Keratinocyte (primary cell): Measurements from ENCODE around the gene INPP5A. TPM values are rescaled to one million over a fixed set of nuclear protein-coding genes. Genes with fewer than 3 reads are reported as not detected.
"Not testable (repeated sequence)": the region's sequence is repeated elsewhere in the genome, so short reads cannot be mapped to it uniquely, and the experiment has no call there.

Experiments
- DNase-seq: peaks from one replicate; pipeline ENCODE4 v3.0.0-alpha.2; 2011; ENCODE audit warnings: low read depth, missing footprints, low spot score
- FAIRE-seq: peaks from 2 replicates; lab custom pipeline; 2011; peaks lifted over from hg19 to GRCh38; lab: Jason Lieb, UNC
- H2AFZ ChIP-seq: 2 replicates; pipeline ENCODE4 v1.6.0; 2012; ENCODE audit warnings: low read length, control low read depth, inconsistent platforms; ENCODE audit not compliant: control insufficient read depth
- H3K27ac ChIP-seq: 2 replicates; pipeline ENCODE4 v1.5.1; 2011; ENCODE audit warnings: low read length; ENCODE audit not compliant: control insufficient read depth, insufficient read depth
- H3K27me3 ChIP-seq: 3 replicates; pipeline ENCODE4 v1.6.0; 2011; ENCODE audit warnings: low read length; ENCODE audit not compliant: control insufficient read depth, insufficient read depth; ENCODE audit errors: extremely low read depth
- H3K36me3 ChIP-seq, 2 experiments: 2 replicates in 1 of 2; 3 replicates in 1 of 2; pipeline ENCODE4 v1.5.1; 2011; ENCODE audit warnings: low read length in 2 of 2, mild to moderate bottlenecking in 1 of 2; ENCODE audit not compliant: control insufficient read depth in 2 of 2, insufficient read depth in 2 of 2; ENCODE audit errors: extremely low read depth in 1 of 2
- H3K4me1 ChIP-seq: 3 replicates; pipeline ENCODE4 v1.5.1; 2011; ENCODE audit warnings: low read length; ENCODE audit not compliant: control insufficient read depth, insufficient read depth; ENCODE audit errors: extremely low read depth
- H3K4me2 ChIP-seq: 3 replicates; pipeline ENCODE4 v1.6.0; 2011; ENCODE audit warnings: low read depth, low read length; ENCODE audit not compliant: control insufficient read depth, insufficient read depth; ENCODE audit errors: extremely low read depth
- H3K4me3 ChIP-seq, 3 experiments: fragments of 200-600 bp in 1 of 3; sonication (generic) in 1 of 3; 2 replicates in 2 of 3; 3 replicates in 1 of 3; pipeline ENCODE4 v1.5.1; 2011 to 2016; ENCODE audit warnings: low read length in 3 of 3, mild to moderate bottlenecking in 3 of 3, control low read depth in 2 of 3, inconsistent platforms in 1 of 3, low read depth in 1 of 3, mixed read lengths in 1 of 3, mixed run types in 1 of 3, moderate library complexity in 1 of 3; ENCODE audit not compliant: control insufficient read depth in 2 of 3, insufficient read depth in 2 of 3; ENCODE audit errors: extremely low read depth in 1 of 3
- H3K79me2 ChIP-seq: 2 replicates; pipeline ENCODE4 v1.6.0; 2012; ENCODE audit warnings: low read length; ENCODE audit not compliant: control insufficient read depth, insufficient read depth
- H3K9ac ChIP-seq: 3 replicates; pipeline ENCODE4 v1.6.0; 2011; ENCODE audit warnings: low read length; ENCODE audit not compliant: control insufficient read depth, insufficient read depth; ENCODE audit errors: extremely low read depth
- H3K9me1 ChIP-seq: 3 replicates; pipeline ENCODE4 v1.6.0; 2011; ENCODE audit warnings: low read length; ENCODE audit not compliant: control insufficient read depth, insufficient read depth; ENCODE audit errors: extremely low read depth
- H3K9me3 ChIP-seq: 2 replicates; pipeline ENCODE4 v1.5.1; 2012; ENCODE audit warnings: low read depth, low read length; ENCODE audit not compliant: control insufficient read depth
- H4K20me1 ChIP-seq: 3 replicates; pipeline ENCODE4 v1.6.0; 2011; ENCODE audit warnings: low read length; ENCODE audit not compliant: control insufficient read depth, insufficient read depth; ENCODE audit errors: extremely low read depth
- EZH2 ChIP-seq: IDR thresholded peaks from one replicate; pipeline ENCODE4 v1.6.1; 2012; ENCODE audit warnings: inconsistent platforms, mild to moderate bottlenecking, low read length, moderate library complexity
- dilution Hi-C: fragments of 300-500 bp; cut with MboI; formaldehyde crosslinking; loops from one replicate; pipeline ENCODE4 v1.7.0; 2020; ENCODE audit warnings: low sequenced_read_pairs; ENCODE audit not compliant: extremely low pct_ligation_motif_present
- polyA plus RNA-seq, 5 experiments: library from polyadenylated mRNA; depleted of rRNA in 3 of 5; stranded (reverse) in 3 of 5; stranded (forward) in 1 of 5; unstranded in 1 of 5; fragments of >200 nt; gene quantifications; 1 replicate in 1 of 5; 2 replicates in 3 of 5; 3 replicates in 1 of 5; pipeline versions ENCODE4 v1.2.1 to v1.2.3, GENCODE V29; 2011 to 2012; ENCODE audit warnings: missing spikeins in 2 of 5, low read depth in 1 of 5, low replicate concordance in 1 of 5
- TF ChIP-seq, protein P1 (sequence below), 3 experiments: IDR thresholded peaks in 1 of 3; conservative IDR thresholded peaks in 1 of 3; optimal IDR thresholded peaks in 1 of 3; 2 replicates in 2 of 3; 3 replicates in 1 of 3; pipeline versions ENCODE3 to v1.5.1; 2011; ENCODE audit warnings: low read length in 3 of 3, mild to moderate bottlenecking in 3 of 3, moderate library complexity in 2 of 3, control low read depth in 1 of 3, inconsistent platforms in 1 of 3; ENCODE audit not compliant: insufficient read depth in 2 of 3; ENCODE audit errors: extremely low read depth in 1 of 3

Gene INPP5A
- polyA plus RNA-seq, 1 donor (not counting 4 experiments of a cell fraction or from before 2014, with no cell fraction given) = 11.2 TPM

DNA sequence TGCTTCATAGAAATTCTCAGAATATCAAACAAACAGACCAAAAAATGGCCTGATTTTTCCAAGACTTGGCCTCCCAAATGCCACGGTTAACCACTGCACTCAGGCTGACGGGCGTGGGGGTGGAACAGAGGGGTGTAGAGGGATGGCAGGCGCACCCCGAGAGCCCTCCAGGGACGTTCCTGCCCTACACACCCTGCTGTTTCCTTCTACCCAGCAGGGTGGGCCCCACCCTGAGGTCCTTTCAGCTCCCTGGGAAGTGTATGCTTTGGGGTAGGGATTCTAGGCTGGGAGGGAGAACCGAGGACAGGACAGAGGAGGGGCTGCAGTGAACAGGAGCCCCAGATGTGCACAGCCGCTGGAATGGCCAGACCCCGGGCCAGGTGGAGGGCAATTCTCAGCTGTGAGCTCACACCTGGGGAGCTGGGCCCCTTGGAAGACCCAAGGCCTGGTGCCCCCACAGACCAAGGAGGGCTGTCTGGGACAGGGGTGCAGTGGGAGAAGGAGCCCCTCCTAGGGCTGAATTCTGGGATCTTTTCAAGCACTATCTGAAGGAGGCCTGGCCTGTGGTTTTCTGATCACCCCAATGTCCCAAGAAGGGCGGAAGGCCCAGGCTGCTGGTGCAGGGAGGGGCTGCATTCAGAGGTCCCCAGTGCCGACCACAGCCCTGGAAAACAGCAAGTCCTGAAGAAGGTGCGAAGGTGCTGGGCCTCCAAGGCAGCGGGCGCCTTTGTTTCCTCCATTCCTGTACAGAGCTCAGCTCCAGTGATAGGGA, 32.9 kb upstream of the INPP5A start:
- no peak for TF ChIP-seq EZH2
- TF ChIP-seq, protein P1, sequence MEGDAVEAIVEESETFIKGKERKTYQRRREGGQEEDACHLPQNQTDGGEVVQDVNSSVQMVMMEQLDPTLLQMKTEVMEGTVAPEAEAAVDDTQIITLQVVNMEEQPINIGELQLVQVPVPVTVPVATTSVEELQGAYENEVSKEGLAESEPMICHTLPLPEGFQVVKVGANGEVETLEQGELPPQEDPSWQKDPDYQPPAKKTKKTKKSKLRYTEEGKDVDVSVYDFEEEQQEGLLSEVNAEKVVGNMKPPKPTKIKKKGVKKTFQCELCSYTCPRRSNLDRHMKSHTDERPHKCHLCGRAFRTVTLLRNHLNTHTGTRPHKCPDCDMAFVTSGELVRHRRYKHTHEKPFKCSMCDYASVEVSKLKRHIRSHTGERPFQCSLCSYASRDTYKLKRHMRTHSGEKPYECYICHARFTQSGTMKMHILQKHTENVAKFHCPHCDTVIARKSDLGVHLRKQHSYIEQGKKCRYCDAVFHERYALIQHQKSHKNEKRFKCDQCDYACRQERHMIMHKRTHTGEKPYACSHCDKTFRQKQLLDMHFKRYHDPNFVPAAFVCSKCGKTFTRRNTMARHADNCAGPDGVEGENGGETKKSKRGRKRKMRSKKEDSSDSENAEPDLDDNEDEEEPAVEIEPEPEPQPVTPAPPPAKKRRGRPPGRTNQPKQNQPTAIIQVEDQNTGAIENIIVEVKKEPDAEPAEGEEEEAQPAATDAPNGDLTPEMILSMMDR (optimal IDR thresholded peaks at IDR 0.05 in 1 of 3, IDR thresholded peaks at IDR 0.05 in 1 of 3, conservative IDR thresholded peaks at IDR 0.05 in 1 of 3; ENCODE audit: extremely low read depth in 1 of 3, insufficient read depth in 2 of 3, low read length in 3 of 3) = no peak

DNA sequence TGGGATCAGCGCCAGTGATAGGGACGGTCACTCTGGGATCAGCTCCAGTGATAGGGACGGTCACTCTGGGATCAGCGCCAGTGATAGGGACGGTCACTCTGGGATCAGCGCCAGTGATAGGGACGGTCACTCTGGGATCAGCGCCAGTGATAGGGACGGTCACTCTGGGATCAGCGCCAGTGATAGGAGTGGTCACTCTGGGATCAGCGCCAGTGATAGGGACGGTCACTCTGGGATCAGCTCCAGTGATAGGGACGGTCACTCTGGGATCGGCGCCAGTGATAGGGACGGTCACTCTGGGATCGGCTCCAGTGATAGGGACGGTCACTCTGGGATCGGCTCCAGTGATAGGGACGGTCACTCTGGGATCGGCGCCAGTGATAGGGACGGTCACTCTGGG, 32.0 kb upstream of the INPP5A start:
- peaks cover 14% of the 10 kb centered on the region for H3K27me3 ChIP-seq
- DNase-seq, H3K36me3 ChIP-seq, H3K4me2 ChIP-seq, H3K9ac ChIP-seq, H3K79me2 ChIP-seq, H3K9me1 ChIP-seq, FAIRE-seq, H4K20me1 ChIP-seq, H3K4me1 ChIP-seq, H3K27ac ChIP-seq, H2AFZ ChIP-seq, H3K9me3 ChIP-seq, H3K4me3 ChIP-seq, dilution Hi-C loops: not testable (repeated sequence)

More for the DNA sequence above, 32.9 kb upstream of the INPP5A start:
- Histone ChIP-seq H3K79me2 (no peaks in the 10 kb centered on the region), H3K9ac (no peak overlapping the region), H3K9me1 (no peaks in the 10 kb centered on the region), H3K36me3 (no peaks in the 10 kb centered on the region), H3K27me3 (peaks cover 11% of the 10 kb centered on the region), H3K9me3 (no peaks in the 10 kb centered on the region), H4K20me1 (peaks cover 3% of the 10 kb centered on the region), H3K4me2 (no peak overlapping the region), H3K4me1 (no peaks in the 10 kb centered on the region), H3K27ac (no peak overlapping the region), H3K4me3 (no peak overlapping the region), H2AFZ (no peak overlapping the region)
- dilution Hi-C loops = no loop called here
- FAIRE-seq = no peak
- no peak for DNase-seq
